Stimulated activated CD8-positive, alpha-beta memory T cell treated with anti-CD3 and anti-CD28 coated beads, Interleukin-15, amount 100 ng/mL, for 24 hours (primary cell): Measurements from ENCODE around the gene USP9Y.
"Not testable (repeated sequence)": the region's sequence is repeated elsewhere in the genome, so short reads cannot be mapped to it uniquely, and the experiment has no call there.

ENCODE experiments used
- DNase-seq: peaks from one replicate; pipeline ENCODE4 v3.0.0-alpha.2; 2020; ENCODE audit warnings: low read depth

USP9Y gene, protein sequence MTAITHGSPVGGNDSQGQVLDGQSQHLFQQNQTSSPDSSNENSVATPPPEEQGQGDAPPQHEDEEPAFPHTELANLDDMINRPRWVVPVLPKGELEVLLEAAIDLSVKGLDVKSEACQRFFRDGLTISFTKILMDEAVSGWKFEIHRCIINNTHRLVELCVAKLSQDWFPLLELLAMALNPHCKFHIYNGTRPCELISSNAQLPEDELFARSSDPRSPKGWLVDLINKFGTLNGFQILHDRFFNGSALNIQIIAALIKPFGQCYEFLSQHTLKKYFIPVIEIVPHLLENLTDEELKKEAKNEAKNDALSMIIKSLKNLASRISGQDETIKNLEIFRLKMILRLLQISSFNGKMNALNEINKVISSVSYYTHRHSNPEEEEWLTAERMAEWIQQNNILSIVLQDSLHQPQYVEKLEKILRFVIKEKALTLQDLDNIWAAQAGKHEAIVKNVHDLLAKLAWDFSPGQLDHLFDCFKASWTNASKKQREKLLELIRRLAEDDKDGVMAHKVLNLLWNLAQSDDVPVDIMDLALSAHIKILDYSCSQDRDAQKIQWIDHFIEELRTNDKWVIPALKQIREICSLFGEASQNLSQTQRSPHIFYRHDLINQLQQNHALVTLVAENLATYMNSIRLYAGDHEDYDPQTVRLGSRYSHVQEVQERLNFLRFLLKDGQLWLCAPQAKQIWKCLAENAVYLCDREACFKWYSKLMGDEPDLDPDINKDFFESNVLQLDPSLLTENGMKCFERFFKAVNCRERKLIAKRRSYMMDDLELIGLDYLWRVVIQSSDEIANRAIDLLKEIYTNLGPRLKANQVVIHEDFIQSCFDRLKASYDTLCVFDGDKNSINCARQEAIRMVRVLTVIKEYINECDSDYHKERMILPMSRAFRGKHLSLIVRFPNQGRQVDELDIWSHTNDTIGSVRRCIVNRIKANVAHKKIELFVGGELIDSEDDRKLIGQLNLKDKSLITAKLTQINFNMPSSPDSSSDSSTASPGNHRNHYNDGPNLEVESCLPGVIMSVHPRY (N-terminal part only)

DNA sequence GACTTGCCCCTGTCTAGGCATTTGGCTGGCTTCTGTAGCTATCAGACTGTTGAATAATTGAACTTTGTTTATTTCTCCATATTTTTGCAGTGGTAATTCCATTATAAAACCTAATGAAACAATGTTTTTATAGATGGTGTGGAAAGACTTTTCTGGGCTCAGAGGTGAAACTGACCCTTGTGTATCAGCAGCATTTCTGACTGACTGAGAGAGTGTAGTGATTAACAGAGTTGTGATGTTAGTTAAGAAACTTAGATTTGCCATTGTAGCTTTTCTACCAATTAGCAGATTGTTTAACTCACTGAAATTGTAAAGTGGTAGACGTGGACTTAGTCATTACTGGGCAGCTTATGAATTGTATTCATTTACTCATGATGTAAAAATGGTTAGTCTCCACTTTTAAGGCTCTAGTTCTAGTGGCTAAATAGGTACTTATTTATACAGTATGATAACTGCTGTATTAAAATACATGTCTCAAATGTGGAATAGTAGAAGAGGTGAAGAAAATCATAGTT, at the start of gene USP9Y:
TSS of gene USP9Y (plus strand) at position 51 of the 515 bp plus-strand sequence. CDS start 8,217 bp downstream, outside the sequence.
- no peak for DNase-seq

DNA sequence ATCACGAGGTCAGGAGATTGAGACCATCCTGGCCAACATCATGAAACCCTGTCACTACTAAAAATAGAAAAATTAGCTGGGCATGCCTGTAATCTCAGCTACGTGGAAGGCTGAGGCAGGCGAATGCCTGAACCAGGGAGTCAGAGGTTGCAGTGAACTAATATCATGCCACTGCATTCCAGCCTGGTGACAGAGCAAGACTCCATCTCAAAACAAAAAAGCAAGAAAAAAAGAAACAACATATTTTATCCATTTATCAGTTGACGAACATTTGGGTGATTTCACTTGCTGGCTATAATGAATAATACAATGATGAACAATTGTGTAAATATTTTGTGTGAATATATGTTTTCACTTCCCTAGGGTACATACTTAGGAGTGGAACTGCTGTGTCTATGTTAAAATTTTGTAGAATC, 49.4 kb upstream of the USP9Y start:
- no peak for DNase-seq

DNA sequence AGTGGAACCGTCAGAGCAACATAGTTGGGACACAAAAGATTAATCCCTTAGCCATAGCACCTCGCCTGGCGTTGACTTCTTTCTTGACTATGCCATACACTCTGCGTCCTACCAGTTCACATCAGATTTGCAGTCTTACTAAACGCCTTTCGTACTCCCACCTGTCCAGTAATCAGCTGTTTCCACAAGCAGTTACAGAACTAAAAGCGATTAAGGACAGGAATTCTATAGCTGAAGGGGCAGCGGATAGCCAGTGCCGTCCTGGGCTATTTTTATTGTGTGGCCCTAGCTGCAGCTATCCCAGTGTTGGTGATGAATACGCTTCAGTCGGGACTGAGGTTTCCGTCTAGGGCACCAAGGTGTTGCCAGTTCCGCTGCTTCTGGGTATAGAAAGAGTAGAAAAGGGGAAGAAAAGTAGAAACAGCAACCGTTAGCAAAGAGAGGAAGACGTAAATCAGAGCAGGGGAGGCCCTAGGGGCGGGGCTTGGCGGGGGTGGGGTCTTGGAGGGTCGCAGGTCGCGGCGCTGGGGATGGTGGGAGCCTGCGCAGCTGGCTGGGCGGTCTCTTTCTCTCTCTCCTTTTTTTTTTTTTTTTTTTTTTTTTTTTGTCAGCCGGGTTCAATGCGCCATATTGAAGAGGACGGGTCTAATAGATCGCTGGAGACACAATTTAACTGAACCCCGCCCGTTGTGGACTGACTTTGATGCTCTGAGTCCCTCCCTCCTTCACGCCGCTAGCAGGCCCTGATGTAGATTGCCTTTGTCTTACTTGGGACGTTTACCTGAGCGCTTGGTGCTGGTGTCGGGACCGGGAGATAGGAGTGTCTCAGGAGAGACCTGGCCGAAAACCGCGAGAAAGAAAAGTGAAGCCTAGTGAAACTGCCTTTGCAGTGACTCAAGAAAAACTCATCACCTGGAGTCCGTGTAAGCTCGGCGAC, 39.0 kb upstream of the USP9Y start:
- DNase-seq, result no peak

DNA sequence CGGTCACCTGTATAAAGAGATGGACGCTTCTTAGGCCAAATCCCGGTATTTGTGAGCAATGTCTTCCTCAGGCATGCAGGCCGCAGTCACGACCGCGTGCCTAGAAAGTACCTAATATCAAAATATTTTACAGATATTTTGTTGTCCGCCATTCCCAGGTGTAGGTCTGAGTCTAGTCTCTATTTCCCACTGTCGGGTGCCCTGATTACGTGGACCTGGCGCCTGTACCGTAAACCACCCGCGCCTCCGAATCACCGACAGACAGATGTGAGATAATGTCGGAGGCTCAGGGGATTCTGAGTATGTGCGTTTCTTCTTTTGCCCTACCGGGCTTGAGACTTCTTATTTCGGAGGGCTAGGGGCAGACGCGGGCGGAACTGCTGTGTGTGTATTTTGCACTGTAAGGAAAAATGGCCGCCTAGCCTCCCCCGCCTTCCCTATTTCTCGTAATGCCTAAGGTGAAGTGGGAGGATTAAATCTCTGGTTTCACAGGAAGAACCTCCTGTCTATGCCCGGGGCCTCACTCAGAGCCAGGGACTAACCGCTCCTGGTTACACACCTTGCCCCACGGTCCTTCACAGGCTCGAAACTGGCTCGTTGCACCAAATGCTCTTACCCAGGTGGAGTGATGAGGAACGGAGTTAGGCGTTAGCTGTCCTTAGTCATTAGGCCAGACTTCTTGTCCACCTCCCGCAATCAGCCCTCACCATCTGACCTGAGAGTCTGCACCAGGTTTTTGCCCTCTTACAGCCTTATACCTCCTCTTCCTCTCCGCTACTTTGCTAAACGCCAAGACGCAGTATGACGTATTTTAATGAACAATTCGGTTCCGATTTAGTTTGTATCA, 38.1 kb upstream of the USP9Y start:
- no peak for DNase-seq

DNA sequence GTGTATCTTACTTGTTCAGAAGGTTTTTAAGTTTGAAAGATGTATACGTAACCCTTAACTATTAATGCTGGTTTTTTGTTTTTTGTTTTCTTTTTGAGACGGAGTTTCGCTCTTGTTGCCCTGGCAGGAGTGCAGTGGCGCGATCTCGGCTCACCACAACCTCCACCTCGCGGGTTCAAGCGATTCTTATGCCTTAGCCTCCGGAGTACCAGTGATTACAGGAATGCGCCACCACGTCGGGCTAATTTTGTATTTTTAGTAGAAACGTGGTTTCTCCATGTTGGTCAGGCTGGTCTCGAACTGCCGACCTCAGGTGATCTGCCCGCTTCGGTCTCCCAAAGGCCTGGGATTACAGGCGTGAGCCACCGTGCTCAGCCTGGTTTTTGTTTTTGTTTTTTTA, 37.2 kb upstream of the USP9Y start:
- not testable (repeated sequence) for DNase-seq

DNA sequence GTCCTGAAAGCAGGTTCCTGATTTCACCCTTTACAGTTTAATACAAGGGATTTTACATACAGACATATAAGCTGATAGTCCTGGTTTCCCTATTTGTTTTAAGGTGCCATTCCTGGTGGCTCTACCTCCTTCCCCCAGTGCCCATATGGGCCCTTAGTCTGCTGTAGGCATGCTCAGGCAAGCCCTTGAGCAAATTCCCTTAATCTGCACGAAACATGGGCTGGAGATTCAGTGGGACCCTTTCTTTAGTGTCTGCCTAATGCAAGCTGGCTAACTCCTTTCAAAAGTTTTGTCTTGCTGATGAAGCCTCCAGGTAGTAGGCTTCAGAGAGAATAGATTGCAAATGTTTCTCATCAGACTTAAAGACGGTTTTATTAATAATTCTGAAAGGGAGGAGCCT, 22.9 kb upstream of the USP9Y start:
- no peak for DNase-seq

DNA sequence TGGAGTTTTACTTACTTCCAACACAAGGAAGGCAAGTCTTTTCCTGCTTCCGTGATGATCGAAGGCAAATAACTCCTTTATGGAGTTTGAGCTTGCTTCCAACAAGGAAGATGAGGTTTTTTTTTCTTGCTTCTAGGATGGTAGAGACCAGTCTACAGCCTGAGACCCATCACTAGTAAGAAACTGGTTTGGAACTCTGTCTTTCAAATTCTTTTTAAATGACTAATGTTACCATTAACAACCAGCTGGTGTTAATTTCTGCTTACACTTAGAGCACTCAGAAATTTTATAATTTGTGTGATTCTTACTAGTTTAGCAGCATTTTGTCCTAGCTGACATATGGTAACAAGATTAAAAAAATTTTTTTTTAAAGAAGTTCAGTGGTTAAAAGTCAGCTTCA, 19.5 kb upstream of the USP9Y start:
- no peak for DNase-seq

DNA sequence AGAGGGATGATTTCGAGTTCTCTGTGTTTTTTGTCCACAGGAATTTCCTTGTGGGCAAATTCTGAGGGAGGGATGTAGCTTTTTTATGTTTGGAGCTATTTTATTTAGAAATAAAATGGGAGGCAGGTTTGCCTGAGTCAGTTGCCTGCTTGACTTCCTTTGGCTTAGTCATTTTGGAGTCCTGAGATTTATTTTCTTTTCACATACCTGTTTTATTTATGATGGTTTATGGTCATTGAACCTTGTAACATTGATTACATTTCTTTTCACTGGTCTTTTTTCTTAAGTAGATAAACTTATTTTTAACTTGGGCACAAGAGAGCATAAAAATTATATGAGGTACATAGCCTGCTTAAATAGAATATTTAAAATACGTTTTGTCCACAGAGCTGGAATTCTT, 12.7 kb upstream of the USP9Y start:
- no peak for DNase-seq

DNA sequence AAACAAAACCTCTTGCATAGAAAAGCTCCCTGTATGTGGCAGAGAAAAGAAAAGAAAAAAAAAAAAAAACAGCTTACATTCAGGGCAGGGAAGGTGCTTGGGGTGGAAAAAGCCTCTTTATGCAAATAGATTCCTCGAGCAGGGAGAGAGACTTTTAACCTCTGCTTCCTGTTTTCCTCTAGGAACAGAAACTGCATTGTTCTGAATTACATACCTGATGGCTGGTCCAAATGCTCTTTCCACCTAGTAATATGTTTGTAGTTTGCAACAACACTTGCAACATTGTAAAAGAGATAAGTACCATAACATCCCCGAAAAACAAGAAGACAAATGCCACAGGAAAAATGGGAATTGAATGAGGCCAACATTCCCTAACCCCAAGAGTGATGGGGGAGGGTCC, 944 bp upstream of the USP9Y start:
- DNase-seq, result no peak

DNA sequence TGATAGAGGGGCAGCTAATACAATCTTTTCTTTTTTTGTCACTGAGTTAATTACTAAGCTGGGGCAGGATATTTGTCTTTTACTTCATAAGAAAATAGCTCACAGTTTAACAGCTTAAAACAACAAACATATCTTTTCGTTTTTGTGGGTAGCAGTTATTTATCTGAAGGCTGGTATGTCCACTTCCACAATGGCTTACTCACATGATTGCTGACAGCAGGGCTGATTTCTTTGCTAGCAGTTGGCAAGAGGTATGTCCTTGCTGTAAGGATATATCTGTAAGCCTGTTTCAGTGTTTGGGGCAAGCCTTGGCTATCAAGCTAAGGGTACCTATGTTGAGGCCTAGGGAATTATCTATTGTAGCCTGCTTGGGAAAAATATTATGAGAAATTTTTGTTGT, 1.1 kb downstream of the USP9Y start:
- DNase-seq, result no peak

DNA sequence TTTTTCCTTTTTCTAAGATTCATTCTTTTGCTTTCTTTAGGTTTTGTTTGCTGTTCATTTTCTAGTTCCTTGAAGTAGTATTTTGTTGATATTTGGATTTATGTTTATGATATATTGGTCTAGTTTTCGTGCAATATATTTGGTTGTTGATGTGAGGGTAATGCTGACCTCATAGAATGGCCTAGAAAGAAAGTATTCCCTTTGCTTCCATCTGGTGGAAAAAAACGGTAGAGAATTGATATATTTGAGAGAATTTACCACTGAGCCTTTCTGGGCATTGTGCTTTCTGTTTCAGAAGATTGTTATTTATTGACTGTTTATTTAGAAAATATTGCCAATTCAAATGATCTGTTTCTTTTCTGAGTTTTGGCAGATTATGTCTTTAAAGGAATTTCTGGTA, 9.4 kb downstream of the USP9Y start:
- no peak for DNase-seq

DNA sequence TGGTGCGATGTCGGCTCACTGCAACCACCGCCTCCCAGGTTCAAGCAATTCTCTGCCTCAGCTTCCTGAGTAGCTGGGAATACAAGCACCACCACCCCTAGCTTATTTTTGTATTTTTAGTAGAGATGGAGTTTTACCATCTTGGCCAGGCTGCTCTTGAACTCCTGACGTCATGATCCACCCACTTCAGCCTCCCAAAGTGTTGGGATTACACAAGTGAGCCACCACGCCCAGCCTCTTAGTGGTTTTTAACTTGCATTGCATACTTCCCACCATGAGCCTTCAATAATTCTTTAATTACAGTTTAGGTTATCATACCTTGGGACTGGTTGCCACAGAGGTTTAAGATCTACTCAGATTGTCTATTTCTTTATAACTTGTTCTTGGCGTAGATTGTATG, 14.3 kb downstream of the USP9Y start:
- DNase-seq, result no peak

DNA sequence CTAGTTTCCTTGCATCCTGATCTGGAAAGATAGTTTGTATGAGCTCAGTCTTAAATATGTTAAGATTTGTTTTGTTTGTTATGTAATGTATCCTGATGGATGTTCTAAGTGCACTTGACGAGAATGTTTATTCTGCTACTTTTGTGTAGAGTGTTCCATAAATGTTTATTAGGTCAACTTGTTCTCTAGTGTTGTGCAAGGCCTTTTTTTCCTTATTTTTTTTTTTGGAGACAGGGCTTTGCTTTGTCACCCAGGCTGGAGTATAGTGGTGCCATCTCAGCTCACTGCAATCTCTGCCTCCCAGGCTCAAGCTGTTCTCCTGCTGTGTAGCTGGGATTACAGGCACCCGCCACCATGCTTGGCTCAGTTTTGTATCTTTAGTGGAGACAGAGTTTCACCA, 28.7 kb downstream of the USP9Y start:
- no peak for DNase-seq

DNA sequence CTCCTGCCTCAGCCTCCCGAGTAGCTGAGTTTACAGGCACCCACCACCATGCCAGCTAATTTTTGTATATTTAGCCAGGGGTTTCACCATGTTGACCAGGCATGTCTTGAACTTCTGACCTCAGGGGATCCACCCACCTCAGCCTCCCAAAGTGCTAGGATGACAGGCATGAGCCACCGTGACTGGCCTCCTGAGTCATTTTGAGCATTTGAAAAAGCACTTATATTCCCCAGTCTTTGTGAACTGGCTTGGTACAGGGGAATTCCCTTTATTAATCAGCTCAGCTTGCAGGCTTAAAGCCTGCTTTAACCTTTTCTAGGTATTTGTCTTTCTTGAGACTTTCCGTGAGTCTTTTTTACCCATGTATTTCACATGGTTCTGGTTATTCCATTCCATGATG, 32.6 kb downstream of the USP9Y start:
- no peak for DNase-seq

DNA sequence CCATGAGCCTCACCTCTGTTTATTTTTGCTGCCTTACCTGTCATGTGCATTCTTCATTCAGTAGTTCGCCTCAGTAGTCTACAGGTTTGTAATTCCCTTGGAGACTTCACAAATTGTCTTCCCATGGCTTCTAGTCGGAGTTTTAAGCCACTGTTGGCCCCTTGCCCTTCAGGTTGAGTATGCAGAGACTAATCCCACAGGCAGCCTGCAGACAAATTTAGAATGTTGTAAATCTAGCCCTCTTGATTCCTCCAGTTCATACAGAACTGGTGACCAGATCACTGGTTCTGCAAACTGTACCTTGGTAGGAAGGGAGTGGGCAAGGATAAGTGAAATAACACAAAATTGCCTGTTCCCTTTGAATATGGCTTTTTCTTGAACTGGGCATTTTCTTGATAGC, 33.0 kb downstream of the USP9Y start:
- DNase-seq, result no peak

DNA sequence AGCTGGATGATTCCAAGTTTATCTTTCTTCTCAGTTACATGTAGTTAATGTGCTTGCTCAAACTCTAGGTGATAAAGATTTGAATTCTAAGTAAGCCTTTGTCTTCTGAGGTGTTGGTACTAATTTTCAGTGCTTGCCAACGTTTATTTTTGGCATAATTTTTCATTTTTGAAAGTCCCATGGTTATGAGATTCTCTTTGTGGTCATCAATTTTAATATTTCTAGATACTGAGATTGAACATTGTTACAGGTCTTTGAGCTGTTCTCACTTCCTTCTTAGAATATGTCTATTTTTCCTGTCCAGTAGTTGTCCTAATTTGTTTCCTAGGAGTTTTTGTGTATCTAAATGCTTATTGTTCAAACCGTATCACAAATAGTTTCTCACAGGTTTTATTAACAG, 40.4 kb downstream of the USP9Y start:
- no peak for DNase-seq

DNA sequence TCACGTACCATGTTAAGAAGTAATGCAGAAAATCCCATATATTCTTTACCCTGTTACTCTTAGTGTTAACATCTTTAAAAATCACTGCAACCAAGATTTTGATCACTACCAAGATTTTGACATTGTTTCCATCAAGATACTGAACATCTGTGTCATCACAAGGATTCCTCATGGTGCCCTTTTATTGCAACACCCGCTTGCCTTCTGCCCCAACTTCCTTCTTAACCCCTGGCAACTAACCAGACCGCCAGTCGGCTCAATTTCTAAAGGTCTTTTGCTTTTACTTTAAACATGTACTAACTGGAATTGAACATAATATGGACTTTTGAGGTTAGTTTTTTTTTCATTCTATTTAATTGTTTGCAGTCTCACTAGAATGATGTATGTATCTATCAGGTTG, 41.7 kb downstream of the USP9Y start:
- DNase-seq, result no peak

DNA sequence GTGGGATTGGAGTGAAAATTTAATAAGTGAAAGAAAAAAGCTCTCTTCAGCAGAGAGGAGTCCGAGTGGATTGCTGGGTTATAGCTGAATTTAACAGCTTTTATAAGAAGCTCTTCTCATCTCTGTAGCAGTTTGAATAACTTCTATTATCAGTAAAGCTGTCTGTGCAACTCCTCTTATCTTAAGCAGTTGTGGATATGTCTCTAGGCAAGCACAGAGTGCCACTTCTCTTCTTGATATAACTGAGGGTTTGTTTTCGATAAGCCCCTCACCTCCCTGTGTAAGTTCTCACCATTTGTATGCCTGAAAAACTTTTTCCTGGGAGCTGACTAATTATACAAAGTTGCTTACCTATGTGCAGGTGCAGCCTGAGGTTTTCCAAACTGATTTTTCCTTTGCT, 43.1 kb downstream of the USP9Y start:
- no peak for DNase-seq

DNA sequence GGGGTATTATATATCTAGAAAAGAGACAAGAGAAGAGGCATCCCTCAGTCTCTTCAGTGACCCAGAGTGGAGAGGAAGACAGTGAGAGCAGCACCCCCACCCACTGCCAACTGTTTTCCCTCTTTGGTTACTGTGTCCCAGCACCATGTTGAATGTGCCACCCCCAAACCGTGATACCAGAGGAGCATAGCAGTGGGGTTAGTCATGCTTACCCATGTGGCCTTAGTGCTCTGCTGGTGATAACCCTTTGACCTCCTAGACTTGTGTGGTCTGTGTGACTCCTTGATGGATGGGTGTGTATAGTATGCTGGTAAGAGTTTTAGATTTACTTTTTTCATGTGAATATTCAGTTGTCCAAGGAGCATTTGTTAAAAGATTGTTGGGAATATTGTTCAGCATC, 48.3 kb downstream of the USP9Y start:
- DNase-seq, result no peak

DNA sequence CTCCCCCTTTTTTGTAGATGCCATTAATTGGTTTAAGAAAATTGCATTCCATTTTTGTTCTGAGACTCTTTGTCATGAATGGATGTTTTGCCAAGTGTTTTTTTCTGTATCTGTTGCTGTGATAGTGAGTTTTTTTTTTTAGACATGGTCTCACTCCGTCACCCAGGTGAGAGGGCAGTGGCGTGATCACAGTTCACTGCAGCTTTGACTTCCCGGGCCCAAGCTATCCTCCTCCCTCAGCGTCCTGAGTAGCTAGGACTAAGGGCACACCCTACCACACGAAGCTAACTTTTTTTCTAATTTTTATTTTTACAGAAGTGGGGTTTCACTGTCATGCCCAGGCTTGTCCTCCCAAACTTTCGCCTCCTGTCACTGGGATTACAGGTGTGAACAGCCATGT, 51.8 kb downstream of the USP9Y start:
- no peak for DNase-seq

DNA sequence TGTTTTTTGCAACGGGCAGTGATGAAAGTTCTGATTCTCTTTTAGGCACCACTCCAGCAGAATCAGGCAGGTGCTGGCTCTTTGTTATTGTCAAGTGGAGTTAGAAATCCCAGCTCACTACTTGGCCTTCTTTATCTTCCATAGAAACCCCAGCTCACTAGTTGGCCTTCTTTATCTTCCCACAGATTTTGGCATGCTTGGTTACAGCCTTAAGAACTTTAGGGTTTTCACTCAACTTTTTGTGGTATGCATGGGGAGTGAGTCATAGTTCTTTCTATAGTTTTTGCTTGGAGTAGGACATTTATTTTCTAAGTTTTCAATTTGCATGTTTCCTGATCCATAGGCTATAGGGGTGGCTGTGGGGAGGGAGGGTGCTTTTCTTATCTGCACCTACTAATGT, 55.0 kb downstream of the USP9Y start:
- no peak for DNase-seq
